Ovary (tissue), 9 donors: ENCODE results near the gene GAS6. TPM values are rescaled to one million over a fixed set of nuclear protein-coding genes. Genes with fewer than 3 reads are reported as not detected.
A peak's percentile ranks its signal among the peaks of the same experiment; 100 is the strongest.

Experiments
- DNase-seq, 5 donors: peaks; one replicate each; pipeline ENCODE4 v3.0.0-alpha.2; 2019 to 2020
- H3K27ac ChIP-seq, 2 donors: fragments of 200-600 bp; one replicate each; pipeline versions ENCODE4 v1.5.1 to v1.8.0; 2019 to 2022
- H3K27me3 ChIP-seq: fragments of 200-600 bp; one replicate; pipeline ENCODE4 v1.8.0; 2022
- H3K36me3 ChIP-seq: fragments of 200-600 bp; sonication (generic); one replicate; pipeline ENCODE4 v1.5.1; 2019
- H3K4me1 ChIP-seq: one replicate; pipeline ENCODE4 v1.8.1; 2013; ENCODE audit warnings: mild to moderate bottlenecking, moderate library complexity; ENCODE audit not compliant: insufficient read depth
- H3K4me3 ChIP-seq: fragments of 200-600 bp; sonication (generic); one replicate; pipeline ENCODE4 v1.5.1; 2017
- H3K9me3 ChIP-seq, 2 donors: fragments of 200-600 bp in 1 of 2; sonication (generic) in 1 of 2; one replicate each; pipeline versions ENCODE4 v1.5.1 to v1.8.1; 2013 to 2019; ENCODE audit warnings: mild to moderate bottlenecking in 1 of 2, moderate library complexity in 1 of 2
- EP300 ChIP-seq: sonication (generic); formaldehyde crosslinking; IDR thresholded peaks from one replicate; pipeline ENCODE4 v1.6.1; 2017; ENCODE audit warnings: antibody characterized with exemption
- POLR2A ChIP-seq: fragments of 450-650 bp; IDR thresholded peaks from one replicate; pipeline ENCODE4 v1.6.1; 2017; ENCODE audit warnings: antibody characterized with exemption, mild to moderate bottlenecking, moderate library complexity
- WGBS, 3 donors: extraction: QIAGEN DNeasy Blood & Tissue Kit in 1 of 3; methylation state at CpG; one replicate each; pipeline versions ENCODE4 v1.1.5 to v1.1.7; 2013 to 2017; 5-methylcytosine and 5-hydroxymethylcytosine counted together
- intact Hi-C, 4 donors: fragments of 100-400 bp; cut with DNase I; formaldehyde crosslinking; loops; one replicate each; pipeline versions ENCODE4 v1.11.0 to v1.15.1; 2022 to 2023
- polyA plus RNA-seq, 2 donors: library from polyadenylated mRNA; stranded (reverse); fragments of 200-250 nt in 1 of 2; fragments of 350-450 nt in 1 of 2; fragmentation: Illumina TruSeq in 1 of 2; extraction: RNeasy Lipid Tissue Mini Kit (QIAGEN cat#74804) in 1 of 2; gene quantifications; one replicate each; pipeline ENCODE4 v1.2.3, GENCODE V29; 2013 to 2014
- total RNA-seq, 7 donors: library from RNA; depleted of rRNA in 2 of 7; stranded (reverse); fragments of >200 nt in 2 of 7; fragmentation: NEBNext Ultra II Directional in 3 of 7; extraction: Animal tissue kit (Norgen Biotek cat#: 25700) in 3 of 7; gene quantifications; one replicate each; pipeline versions ENCODE4 v1.1.0 to v1.2.4, GENCODE V29; 2016 to 2023
- TF ChIP-seq, protein P1 (sequence below), 3 donors: fragments of 450-650 bp in 2 of 3; fragments of 200-600 bp in 1 of 3; IDR thresholded peaks; one replicate each; pipeline versions ENCODE4 v1.5.1 to v1.8.0; 2016 to 2022; ENCODE audit warnings: antibody characterized with exemption in 3 of 3, mild to moderate bottlenecking in 1 of 3
- donor health status: DM: no; HTN: no; CAD: no; lungs with moderate emphysema.
- donor health status: DM: no; HTN: no; CAD: no.
- donor health status: Bipolar disorder and iron deficiency.
- donor health status: DM: yes; HTN: yes; CAD: no.
- donor health status: DM: no; HTN: no; CAD: no.
- donor health status: DM: yes; HTN: yes; CAD: no.

GAS6 gene
- total and polyA plus RNA-seq, 9 donors = 44.9 to 336 (median 143) TPM

- intact Hi-C loops = no loop called here
- peak in 1 of 5 donors; percentile 19 for DNase-seq
- Histone ChIP-seq H3K27me3 (no peaks in the 10 kb centered on the region), H3K4me1 (no peaks in the 10 kb centered on the region), H3K9me3 (no peaks in the 10 kb centered on the region), H3K4me3 (no peak overlapping the region), H3K27ac (no peak overlapping the region), H3K36me3 (no peaks in the 10 kb centered on the region)
- TF ChIP-seq EP300 = no peak
- TF ChIP-seq, protein P1, sequence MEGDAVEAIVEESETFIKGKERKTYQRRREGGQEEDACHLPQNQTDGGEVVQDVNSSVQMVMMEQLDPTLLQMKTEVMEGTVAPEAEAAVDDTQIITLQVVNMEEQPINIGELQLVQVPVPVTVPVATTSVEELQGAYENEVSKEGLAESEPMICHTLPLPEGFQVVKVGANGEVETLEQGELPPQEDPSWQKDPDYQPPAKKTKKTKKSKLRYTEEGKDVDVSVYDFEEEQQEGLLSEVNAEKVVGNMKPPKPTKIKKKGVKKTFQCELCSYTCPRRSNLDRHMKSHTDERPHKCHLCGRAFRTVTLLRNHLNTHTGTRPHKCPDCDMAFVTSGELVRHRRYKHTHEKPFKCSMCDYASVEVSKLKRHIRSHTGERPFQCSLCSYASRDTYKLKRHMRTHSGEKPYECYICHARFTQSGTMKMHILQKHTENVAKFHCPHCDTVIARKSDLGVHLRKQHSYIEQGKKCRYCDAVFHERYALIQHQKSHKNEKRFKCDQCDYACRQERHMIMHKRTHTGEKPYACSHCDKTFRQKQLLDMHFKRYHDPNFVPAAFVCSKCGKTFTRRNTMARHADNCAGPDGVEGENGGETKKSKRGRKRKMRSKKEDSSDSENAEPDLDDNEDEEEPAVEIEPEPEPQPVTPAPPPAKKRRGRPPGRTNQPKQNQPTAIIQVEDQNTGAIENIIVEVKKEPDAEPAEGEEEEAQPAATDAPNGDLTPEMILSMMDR (IDR thresholded peaks at IDR 0.05) = no peak
- 59 to 67% (median 60%) methylated on average over 11 to 12 of the region's 12 CpGs for WGBS, 3 donors
Measured at GRCh38 chr13:113787694-113788093, 76.2 kb downstream of the GAS6 start.

DNA sequence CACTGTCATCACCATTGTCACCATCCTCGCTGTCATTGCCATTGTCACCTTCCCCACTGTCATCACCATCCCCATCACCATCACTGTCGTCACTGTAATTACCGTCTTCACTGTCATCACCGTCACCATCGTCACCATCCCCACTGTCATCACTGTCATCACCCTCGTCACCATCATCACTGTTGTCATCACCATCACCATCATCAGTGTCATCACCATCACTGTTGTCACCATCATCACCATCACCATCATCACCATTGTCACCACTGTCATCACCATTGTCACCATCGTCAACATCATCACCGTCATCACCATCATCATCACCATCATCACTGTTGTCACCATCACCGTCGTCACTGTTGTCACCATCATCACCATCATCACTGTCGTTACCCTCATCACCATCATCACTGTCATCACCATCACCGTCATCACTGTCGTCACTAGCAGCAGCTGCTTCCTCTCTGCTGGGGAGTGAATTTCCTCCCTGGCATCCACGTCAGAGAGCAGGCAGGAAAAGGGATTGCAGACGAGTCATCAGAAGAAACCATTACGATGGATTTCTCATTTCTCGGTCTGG, 77.5 kb downstream of the GAS6 start:
- TF ChIP-seq, protein P1 (IDR thresholded peaks at IDR 0.05) = no peak
- no peak for TF ChIP-seq EP300
- TF ChIP-seq POLR2A = no peak
- no peak for DNase-seq
- intact Hi-C loops = no loop called here
- H3K36me3 ChIP-seq = no peaks in the 10 kb centered on the region
- H3K27ac ChIP-seq = no peak overlapping the region
- no peaks in the 10 kb centered on the region for H3K9me3 ChIP-seq
- no peaks in the 10 kb centered on the region for H3K27me3 ChIP-seq
- H3K4me1 ChIP-seq = no peaks in the 10 kb centered on the region
- no peak overlapping the region for H3K4me3 ChIP-seq
- WGBS, 3 donors = 78 to 89% (median 82%) methylated on average over 17 of the region's 17 CpGs

GRCh38 chr13:113785051-113786010, 78.5 kb downstream of the GAS6 start:
- H3K27ac ChIP-seq = no peak overlapping the region
- H3K4me3 ChIP-seq = no peak overlapping the region
- peak in 1 of 5 donors; percentile 18 for DNase-seq
- no peaks in the 10 kb centered on the region for H3K36me3 ChIP-seq
- intact Hi-C loops = no loop called here
- no peaks in the 10 kb centered on the region for H3K4me1 ChIP-seq
- WGBS, 3 donors = 81 to 85% (median 84%) methylated on average over 19 of the region's 19 CpGs
- no peaks in the 10 kb centered on the region for H3K9me3 ChIP-seq
- no peaks in the 10 kb centered on the region for H3K27me3 ChIP-seq
- TF ChIP-seq, protein P1 (IDR thresholded peaks at IDR 0.05) = no peak
- TF ChIP-seq EP300 (no peak), POLR2A (no peak)

DNA sequence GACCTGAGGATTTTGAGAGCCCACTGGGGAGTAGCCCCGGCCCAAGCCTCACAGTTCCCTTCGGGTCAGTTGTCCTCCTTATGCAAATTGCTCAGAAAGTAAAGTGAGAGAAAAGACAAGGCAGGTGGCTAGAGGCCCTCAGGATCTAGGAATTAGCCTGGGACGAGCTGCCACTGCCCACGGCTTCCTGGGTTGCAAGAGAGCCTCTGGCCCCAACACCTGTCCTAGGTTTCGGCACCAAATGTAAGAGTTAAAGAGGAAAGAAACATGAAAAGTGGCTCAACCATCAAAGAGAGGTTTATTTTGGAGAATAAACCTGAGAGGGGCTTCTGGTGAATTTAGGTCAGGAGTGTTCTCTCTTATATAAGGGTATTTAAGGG, 79.2 kb downstream of the GAS6 start:
- TF ChIP-seq, protein P1 (IDR thresholded peaks at IDR 0.05) = no peak
- TF ChIP-seq EP300 (no peak), POLR2A (no peak)
- WGBS, 3 donors = 65 to 88% (median 72%) methylated on average over 4 to 5 of the region's 5 CpGs
- H3K4me1 ChIP-seq = no peaks in the 10 kb centered on the region
- no peaks in the 10 kb centered on the region for H3K36me3 ChIP-seq
- no peak overlapping the region for H3K27ac ChIP-seq
- no peaks in the 10 kb centered on the region for H3K27me3 ChIP-seq
- no peak overlapping the region for H3K4me3 ChIP-seq
- DNase-seq = no peak
- H3K9me3 ChIP-seq = no peaks in the 10 kb centered on the region
- intact Hi-C loops = no loop called here
